ENCODE results near the gene PLD5. TPM values are rescaled to one million over a fixed set of nuclear protein-coding genes. Genes with fewer than 3 reads are reported as not detected.

The PLD5 gene
- total RNA-seq = not detected

- ChIA-PET POLR2A (no interaction called here), CTCF (no interaction called here)
- DNase-seq = no peak
- Mint-ChIP-seq H3K4me3 (peak within 1 kb of the TSS; percentile 44), H3K36me3 (ENCODE audit: low read depth) (no peaks in the 10 kb centered on the region), H3K27me3 (peaks cover 49% of the 10 kb centered on the region), H3K4me1 (peaks cover 10% of the 10 kb centered on the region), H3K27ac (no peak within 1 kb of the TSS), H3K9me3 (no peaks in the 10 kb centered on the region)
These were observed at the start of gene PLD5 for GRCh38 chr1:242524571-242525359. Gene PLD5, minus strand, starts transcription at chr1:242524697.

- Mint-ChIP-seq H3K9me3 (no peaks in the 10 kb centered on the region), H3K4me3 (no peak overlapping the region), H3K36me3 (ENCODE audit: low read depth) (no peaks in the 10 kb centered on the region), H3K27me3 (no peaks in the 10 kb centered on the region), H3K27ac (no peak overlapping the region), H3K4me1 (no peaks in the 10 kb centered on the region)
- DNase-seq = no peak
- ChIA-PET CTCF (no interaction called here), POLR2A (no interaction called here)
These were observed 45.4 kb upstream of the PLD5 start for GRCh38 chr1:242569867-242570266.

DNA sequence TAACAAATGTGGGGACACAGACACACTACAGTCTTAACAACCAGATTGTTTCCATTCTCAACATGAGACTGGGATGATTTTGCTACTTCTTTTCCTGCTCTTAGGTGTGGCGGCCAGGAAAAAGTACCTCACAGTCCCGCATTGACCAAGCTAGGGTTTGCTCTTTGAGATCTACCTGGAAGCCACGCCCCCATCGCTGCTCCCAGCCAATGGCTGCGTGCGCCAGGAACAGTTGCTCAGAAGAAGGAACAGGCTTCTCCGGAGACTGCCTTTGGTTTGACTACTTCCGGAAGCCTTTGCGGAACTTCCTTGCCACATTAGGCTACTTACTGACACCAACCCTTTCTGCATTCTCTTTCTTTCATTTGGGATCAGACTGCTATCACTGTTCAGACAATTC lies 44.2 kb upstream of the PLD5 start:
- Mint-ChIP-seq H3K27me3 (no peaks in the 10 kb centered on the region), H3K4me1 (no peaks in the 10 kb centered on the region), H3K4me3 (no peak overlapping the region), H3K9me3 (no peaks in the 10 kb centered on the region), H3K36me3 (ENCODE audit: low read depth) (no peaks in the 10 kb centered on the region), H3K27ac (no peak overlapping the region)
- CTCF ChIA-PET = no interaction called here
- POLR2A ChIA-PET = no interaction called here
- no peak for DNase-seq

GRCh38 chr1:242567596-242567995 lies 43.1 kb upstream of the PLD5 start:
- ChIA-PET CTCF (no interaction called here), POLR2A (no interaction called here)
- DNase-seq = no peak
- H3K4me3 Mint-ChIP-seq = no peak overlapping the region
- no peaks in the 10 kb centered on the region for H3K36me3 Mint-ChIP-seq (ENCODE audit: low read depth)
- no peaks in the 10 kb centered on the region for H3K4me1 Mint-ChIP-seq
- H3K27ac Mint-ChIP-seq = no peak overlapping the region
- no peaks in the 10 kb centered on the region for H3K27me3 Mint-ChIP-seq
- no peaks in the 10 kb centered on the region for H3K9me3 Mint-ChIP-seq

GRCh38 chr1:242556759-242557158 lies 32.3 kb upstream of the PLD5 start:
- POLR2A ChIA-PET = no interaction called here
- peaks cover 2% of the 10 kb centered on the region for H3K9me3 Mint-ChIP-seq
- DNase-seq = no peak
- H3K4me3 Mint-ChIP-seq = no peak overlapping the region
- CTCF ChIA-PET = no interaction called here
- no peaks in the 10 kb centered on the region for H3K4me1 Mint-ChIP-seq
- H3K27ac Mint-ChIP-seq = no peak overlapping the region
- no peaks in the 10 kb centered on the region for H3K27me3 Mint-ChIP-seq
- H3K36me3 Mint-ChIP-seq (ENCODE audit: low read depth) = no peaks in the 10 kb centered on the region

- Mint-ChIP-seq H3K9me3 (peaks cover 2% of the 10 kb centered on the region), H3K27me3 (no peaks in the 10 kb centered on the region), H3K4me1 (no peaks in the 10 kb centered on the region), H3K4me3 (no peak overlapping the region), H3K36me3 (ENCODE audit: low read depth) (no peaks in the 10 kb centered on the region), H3K27ac (no peak overlapping the region)
- DNase-seq = no peak
- ChIA-PET CTCF (no interaction called here), POLR2A (no interaction called here)
These were observed 31.8 kb upstream of the PLD5 start for GRCh38 chr1:242556276-242556675.

DNA sequence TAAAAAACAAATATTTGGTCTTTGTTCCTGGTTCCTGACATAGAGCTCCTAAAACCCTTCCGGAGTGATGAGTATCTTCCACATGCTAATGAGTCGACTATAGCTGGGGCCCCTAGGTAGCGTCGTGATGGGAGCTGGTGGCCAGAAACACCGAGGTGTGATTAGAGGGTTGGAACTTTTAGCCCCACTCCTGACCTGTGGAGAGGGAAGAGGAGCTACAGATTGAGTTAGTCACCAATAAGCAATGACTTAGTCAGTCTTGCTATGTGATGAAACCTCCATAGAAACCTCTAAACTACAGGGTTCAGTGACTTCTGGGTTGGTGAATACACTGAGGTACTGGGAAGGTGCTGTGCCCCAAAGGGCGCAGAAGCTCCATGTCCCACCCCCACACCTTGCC lies 30.1 kb upstream of the PLD5 start:
- Mint-ChIP-seq H3K27me3 (no peaks in the 10 kb centered on the region), H3K36me3 (ENCODE audit: low read depth) (no peaks in the 10 kb centered on the region), H3K4me1 (no peaks in the 10 kb centered on the region), H3K27ac (no peak overlapping the region), H3K4me3 (no peak overlapping the region), H3K9me3 (peaks cover 2% of the 10 kb centered on the region)
- DNase-seq = no peak
- CTCF ChIA-PET = no interaction called here
- POLR2A ChIA-PET = no interaction called here

DNA sequence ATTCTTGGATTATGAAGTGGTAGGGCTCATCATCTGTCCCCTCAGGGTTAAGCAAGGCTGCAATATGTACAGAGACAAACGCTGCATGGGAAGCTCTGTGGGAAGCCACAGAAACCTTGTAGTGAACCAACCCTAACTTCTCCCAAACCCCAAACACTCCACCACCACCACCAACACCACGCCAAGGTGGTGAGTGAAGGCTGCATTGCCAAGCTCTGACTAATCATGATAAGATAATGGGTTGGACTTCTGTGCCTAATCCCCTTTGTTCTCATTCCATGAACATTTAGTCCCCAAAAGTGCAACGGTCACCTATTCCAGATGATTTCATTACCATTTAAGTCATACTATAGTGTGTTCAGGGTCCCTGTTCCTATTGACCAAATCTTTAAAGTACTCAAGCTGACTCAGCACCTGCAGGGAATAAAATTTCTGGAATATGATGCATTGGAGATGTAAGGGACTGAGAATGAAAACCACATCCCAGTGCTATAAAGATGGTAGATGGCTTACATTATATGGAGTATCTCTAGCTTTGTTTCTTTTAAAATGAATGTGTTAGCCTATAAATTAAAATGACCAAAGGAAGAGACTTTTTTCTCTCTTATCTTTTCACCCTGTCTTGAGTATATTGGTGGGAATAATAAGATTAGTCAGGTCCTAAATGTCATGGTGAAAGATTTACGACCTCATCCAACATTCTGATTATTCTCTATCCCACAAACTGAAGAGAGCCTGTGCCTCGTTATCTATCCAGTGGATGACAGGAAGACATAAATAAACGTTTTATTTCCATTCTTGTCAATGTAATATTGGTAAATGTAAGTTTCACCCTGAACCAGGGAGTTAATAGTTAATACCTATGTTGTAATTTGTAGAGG lies 22.6 kb upstream of the PLD5 start:
- no peak overlapping the region for H3K4me3 Mint-ChIP-seq
- no peaks in the 10 kb centered on the region for H3K4me1 Mint-ChIP-seq
- H3K36me3 Mint-ChIP-seq (ENCODE audit: low read depth) = no peaks in the 10 kb centered on the region
- no peaks in the 10 kb centered on the region for H3K9me3 Mint-ChIP-seq
- no peak for DNase-seq
- ChIA-PET POLR2A (no interaction called here), CTCF (no interaction called here)
- H3K27ac Mint-ChIP-seq = no peak overlapping the region
- no peaks in the 10 kb centered on the region for H3K27me3 Mint-ChIP-seq

DNA sequence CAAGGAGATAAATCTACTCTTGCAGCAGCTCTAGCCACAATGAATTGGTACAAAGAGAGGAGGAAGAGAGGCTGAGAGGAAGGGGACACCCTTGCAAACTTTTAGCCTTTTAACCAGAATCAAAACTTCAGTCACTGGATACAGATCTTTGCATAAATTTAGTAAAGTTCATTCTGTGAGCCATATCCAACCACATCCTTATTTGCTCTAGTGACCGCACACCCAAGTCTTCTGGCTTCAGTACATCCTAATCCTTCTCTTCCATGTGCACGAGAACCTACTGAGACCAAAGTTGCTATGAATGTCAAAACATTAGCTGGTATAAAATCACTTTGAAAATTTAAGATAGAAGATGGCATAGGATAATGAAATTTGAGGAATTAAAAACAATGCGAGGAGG lies 21.9 kb upstream of the PLD5 start:
- ChIA-PET CTCF (no interaction called here), POLR2A (no interaction called here)
- no peak for DNase-seq
- Mint-ChIP-seq H3K36me3 (ENCODE audit: low read depth) (no peaks in the 10 kb centered on the region), H3K9me3 (no peaks in the 10 kb centered on the region), H3K4me3 (no peak overlapping the region), H3K4me1 (no peaks in the 10 kb centered on the region), H3K27me3 (no peaks in the 10 kb centered on the region), H3K27ac (no peak overlapping the region)

DNA sequence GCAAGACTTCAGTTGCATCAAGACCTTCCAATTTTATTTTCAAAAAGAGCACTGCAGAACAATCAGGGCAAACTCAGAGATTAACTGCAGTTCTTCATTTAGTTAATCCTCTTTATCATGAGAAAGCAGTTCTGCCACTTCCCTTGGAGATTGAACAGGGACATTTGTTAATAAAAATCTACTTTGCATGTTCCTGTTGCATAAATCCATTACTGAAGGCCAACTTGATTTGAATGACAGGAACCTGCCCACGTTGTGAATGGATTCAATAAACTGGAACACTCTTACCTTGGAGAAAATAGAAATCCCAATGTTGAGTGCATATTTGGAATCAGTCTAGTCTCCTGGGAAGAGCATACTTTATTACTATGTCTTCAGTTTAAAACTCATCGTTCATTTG lies 19.6 kb upstream of the PLD5 start:
- no peak overlapping the region for H3K4me3 Mint-ChIP-seq
- CTCF ChIA-PET = no interaction called here
- no peak for DNase-seq

GRCh38 chr1:242542271-242542670 lies 17.8 kb upstream of the PLD5 start:
- Mint-ChIP-seq H3K27ac (no peak overlapping the region), H3K9me3 (no peaks in the 10 kb centered on the region), H3K27me3 (no peaks in the 10 kb centered on the region), H3K4me3 (no peak overlapping the region), H3K4me1 (no peaks in the 10 kb centered on the region), H3K36me3 (ENCODE audit: low read depth) (no peaks in the 10 kb centered on the region)
- DNase-seq = no peak
- ChIA-PET CTCF (no interaction called here), POLR2A (no interaction called here)

More for the DNA sequence above, 19.6 kb upstream of the PLD5 start:
- no peaks in the 10 kb centered on the region for H3K36me3 Mint-ChIP-seq (ENCODE audit: low read depth)
- POLR2A ChIA-PET = no interaction called here
- no peaks in the 10 kb centered on the region for H3K9me3 Mint-ChIP-seq
- H3K27ac Mint-ChIP-seq = no peak overlapping the region
- no peaks in the 10 kb centered on the region for H3K4me1 Mint-ChIP-seq
- no peaks in the 10 kb centered on the region for H3K27me3 Mint-ChIP-seq

- CTCF ChIA-PET = no interaction called here
- H3K4me3 Mint-ChIP-seq = no peak overlapping the region
These were observed 11.5 kb upstream of the PLD5 start for GRCh38 chr1:242535986-242536385.

DNA sequence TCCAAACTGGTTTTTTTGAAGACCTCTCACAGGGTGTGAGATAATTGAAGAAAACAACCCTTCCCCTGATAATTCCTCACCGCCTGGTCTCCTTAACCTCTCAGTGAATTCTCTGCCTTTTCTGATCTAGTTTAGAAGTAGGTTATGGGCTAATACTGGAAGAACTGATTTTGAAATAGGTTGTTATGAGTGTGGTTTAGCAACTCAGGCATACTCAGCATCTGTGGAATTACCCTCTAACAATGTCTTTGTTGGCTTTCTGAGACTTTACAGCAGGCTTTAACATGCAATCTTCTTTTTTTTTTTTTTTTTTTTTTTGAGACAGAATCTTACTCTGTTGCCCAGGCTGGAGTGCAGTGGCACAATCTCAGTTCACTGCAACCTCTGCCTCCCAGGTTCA lies 10.3 kb upstream of the PLD5 start:
- Mint-ChIP-seq H3K9me3 (no peaks in the 10 kb centered on the region), H3K27me3 (no peaks in the 10 kb centered on the region), H3K4me3 (no peak overlapping the region), H3K4me1 (no peaks in the 10 kb centered on the region), H3K36me3 (ENCODE audit: low read depth) (no peaks in the 10 kb centered on the region), H3K27ac (no peak overlapping the region)
- ChIA-PET POLR2A (no interaction called here), CTCF (no interaction called here)
- DNase-seq = no peak

More at GRCh38 chr1:242535986-242536385, 11.5 kb upstream of the PLD5 start:
- POLR2A ChIA-PET = no interaction called here
- no peak for DNase-seq
- Mint-ChIP-seq H3K36me3 (ENCODE audit: low read depth) (no peaks in the 10 kb centered on the region), H3K27me3 (no peaks in the 10 kb centered on the region), H3K9me3 (no peaks in the 10 kb centered on the region), H3K4me1 (no peaks in the 10 kb centered on the region), H3K27ac (no peak overlapping the region)

DNA sequence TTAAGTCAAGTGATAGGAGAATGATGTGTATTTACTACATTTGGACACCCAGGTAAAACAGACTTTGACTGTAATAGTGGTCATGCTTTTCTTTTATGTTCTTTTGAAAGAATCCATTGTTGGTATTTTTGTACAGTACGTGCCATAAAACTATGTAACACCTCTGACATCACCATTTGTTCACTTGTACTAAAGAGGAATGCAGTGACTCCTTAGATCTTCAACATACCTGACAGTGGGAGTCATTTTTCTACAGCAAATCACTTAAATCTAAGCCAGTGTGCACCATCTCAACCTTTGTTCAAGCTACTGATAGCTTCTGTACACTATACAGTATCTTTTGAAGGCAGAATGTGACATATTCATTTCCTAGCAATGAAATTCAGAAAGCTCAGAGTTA lies 6.3 kb upstream of the PLD5 start:
- CTCF ChIA-PET = no interaction called here
- H3K4me3 Mint-ChIP-seq = no peak overlapping the region
- POLR2A ChIA-PET = no interaction called here
- no peak for DNase-seq
- H3K27me3 Mint-ChIP-seq = peaks cover 8% of the 10 kb centered on the region
- no peaks in the 10 kb centered on the region for H3K9me3 Mint-ChIP-seq
- H3K4me1 Mint-ChIP-seq = no peaks in the 10 kb centered on the region
- no peaks in the 10 kb centered on the region for H3K36me3 Mint-ChIP-seq (ENCODE audit: low read depth)
- H3K27ac Mint-ChIP-seq = no peak overlapping the region

Measured in activated CD4-positive, alpha-beta T cell treated with anti-CD3 and anti-CD28 coated beads, Interleukin-2, amount 10 ng/mL, durations not matched to agents 7 days and 5 days (primary cell).